ENCODE results near the gene KIAA0586.
"Not testable (repeated sequence)": the region's sequence is repeated elsewhere in the genome, so short reads cannot be mapped to it uniquely, and the experiment has no call there.

Gene KIAA0586

DNA sequence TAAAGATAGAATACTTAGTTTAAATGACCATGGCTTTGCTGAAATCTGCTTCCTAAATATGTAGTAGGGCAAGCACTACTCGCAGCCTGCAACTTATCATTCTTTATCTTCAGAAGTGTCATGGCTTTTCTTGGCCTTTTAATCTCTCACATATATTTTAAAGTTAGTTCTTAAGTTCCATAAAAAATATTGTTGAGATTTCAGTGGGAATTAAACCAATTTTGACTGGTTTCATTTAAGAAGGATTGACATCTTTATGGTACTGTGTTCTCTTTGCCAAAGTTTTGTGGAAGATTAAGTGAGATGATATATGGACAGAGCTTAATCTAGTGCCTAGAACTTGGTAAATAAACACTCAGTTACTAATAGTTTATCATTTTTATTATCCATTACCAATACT lies 56.7 kb downstream of the KIAA0586 start:
- H3K4me3 Mint-ChIP-seq: no peak overlapping the region
- no peaks in the 10 kb centered on the region for H3K9me3 Mint-ChIP-seq (ENCODE audit: low read depth)
- H3K27ac Mint-ChIP-seq: no peak overlapping the region
- peaks cover 16% of the 10 kb centered on the region for H3K36me3 Mint-ChIP-seq
- H3K27me3 Mint-ChIP-seq: no peaks in the 10 kb centered on the region
- H3K4me1 Mint-ChIP-seq (ENCODE audit: low read depth): peaks cover 2% of the 10 kb centered on the region

DNA sequence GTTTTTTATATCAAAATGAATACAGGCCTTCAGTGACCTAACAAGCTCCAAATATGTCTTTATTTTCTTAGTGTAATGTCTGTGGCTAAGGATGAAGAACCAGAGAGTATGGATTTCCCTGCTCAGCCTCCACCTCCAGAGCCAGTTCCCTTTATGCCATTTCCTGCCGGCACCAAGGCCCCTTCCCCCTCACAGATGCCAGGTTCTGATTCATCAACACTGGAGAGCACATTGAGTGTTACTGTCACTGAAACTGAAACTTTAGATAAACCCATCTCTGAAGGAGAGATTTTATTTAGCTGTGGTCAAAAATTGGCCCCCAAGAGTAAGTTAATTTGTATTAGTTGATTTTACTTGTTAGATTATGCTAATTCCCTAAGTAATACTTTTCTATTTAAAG lies 61.0 kb downstream of the KIAA0586 start:
- Mint-ChIP-seq H3K27ac (no peak overlapping the region), H3K4me3 (no peak overlapping the region), H3K4me1 (ENCODE audit: low read depth) (peaks cover 2% of the 10 kb centered on the region), H3K36me3 (peaks cover 13% of the 10 kb centered on the region), H3K27me3 (no peaks in the 10 kb centered on the region), H3K9me3 (ENCODE audit: low read depth) (no peaks in the 10 kb centered on the region)

- Mint-ChIP-seq H3K27me3 (no peaks in the 10 kb centered on the region), H3K36me3 (peaks cover 3% of the 10 kb centered on the region), H3K4me1 (ENCODE audit: low read depth) (peaks cover 2% of the 10 kb centered on the region), H3K27ac (no peak overlapping the region), H3K4me3 (no peak overlapping the region), H3K9me3 (ENCODE audit: low read depth) (no peaks in the 10 kb centered on the region)
Observed at GRCh38 chr14:58491593-58491992, 64.1 kb downstream of the KIAA0586 start.

DNA sequence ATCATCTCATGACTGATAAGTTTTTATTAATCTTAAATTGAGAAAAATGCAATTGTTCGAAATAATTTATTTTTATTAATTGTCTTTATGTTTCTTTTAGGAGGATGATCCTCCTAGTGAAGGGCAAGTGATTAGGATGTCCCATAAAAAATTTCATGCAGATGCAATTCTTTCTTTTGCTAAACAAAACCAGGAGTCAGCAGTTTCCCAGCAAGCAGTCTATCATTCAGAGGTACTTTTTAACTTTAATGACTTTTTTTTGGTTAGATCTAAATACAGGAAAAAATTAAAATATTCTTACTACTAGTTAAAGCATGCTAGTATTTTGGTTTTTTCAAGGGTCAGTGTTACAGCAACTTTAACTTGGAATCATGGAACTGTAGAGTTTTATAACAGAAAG lies 64.5 kb downstream of the KIAA0586 start:
- no peak overlapping the region for H3K4me3 Mint-ChIP-seq
- peaks cover 3% of the 10 kb centered on the region for H3K36me3 Mint-ChIP-seq
- no peaks in the 10 kb centered on the region for H3K27me3 Mint-ChIP-seq
- peaks cover 2% of the 10 kb centered on the region for H3K4me1 Mint-ChIP-seq (ENCODE audit: low read depth)
- no peak overlapping the region for H3K27ac Mint-ChIP-seq
- no peaks in the 10 kb centered on the region for H3K9me3 Mint-ChIP-seq (ENCODE audit: low read depth)

DNA sequence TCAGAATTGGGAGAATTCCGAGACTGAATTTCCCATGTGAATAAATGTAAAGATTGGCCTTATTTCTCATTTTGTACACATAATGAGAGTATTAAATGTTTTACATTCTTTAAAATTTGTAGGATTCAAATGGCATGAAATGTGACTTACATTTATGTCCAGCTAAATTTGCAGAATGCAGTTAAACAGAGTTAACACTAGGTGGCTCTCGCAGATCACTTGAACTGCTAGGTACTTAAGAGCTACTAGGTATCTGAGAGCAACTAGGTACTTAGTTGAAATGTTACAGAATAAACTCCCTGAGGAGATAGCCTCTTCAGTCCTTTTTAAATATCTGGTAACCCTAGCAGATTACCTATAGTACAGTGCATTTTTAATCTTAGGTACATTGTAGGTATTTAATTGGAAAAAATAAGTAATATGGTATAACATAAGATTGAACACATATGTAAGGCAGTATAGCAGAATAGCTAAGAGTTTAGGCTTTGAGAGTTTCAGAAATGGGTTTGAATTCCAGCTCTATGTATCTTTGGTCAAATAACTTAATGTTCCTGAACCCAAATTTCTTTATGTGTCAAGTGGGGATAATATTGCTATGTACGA lies 73.8 kb downstream of the KIAA0586 start:
- H3K27me3 Mint-ChIP-seq: no peaks in the 10 kb centered on the region
- H3K4me1 Mint-ChIP-seq (ENCODE audit: low read depth): no peaks in the 10 kb centered on the region
- no peak overlapping the region for H3K27ac Mint-ChIP-seq
- H3K36me3 Mint-ChIP-seq: peaks cover 3% of the 10 kb centered on the region
- H3K9me3 Mint-ChIP-seq (ENCODE audit: low read depth): no peaks in the 10 kb centered on the region
- no peak overlapping the region for H3K4me3 Mint-ChIP-seq

DNA sequence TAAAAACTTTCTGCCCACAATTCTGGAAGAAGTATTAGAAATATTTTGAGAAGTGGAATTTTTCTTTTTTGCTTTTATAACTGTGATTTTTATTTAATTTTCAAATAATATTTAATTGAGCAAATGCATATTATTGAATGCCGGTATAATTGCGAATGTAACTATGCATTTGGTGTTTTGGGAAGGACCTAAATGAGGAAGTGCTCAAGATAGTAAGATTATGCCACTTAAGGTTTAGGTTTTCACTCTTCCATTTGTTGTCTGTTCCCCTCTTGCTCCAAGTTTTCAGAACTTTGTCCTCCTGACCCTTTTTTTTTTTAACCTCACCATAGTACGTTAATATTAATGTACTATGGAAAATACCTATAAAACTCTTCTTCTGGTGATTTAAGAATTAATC lies 85.8 kb downstream of the KIAA0586 start:
- no peak overlapping the region for H3K4me3 Mint-ChIP-seq
- no peak overlapping the region for H3K27ac Mint-ChIP-seq
- H3K9me3 Mint-ChIP-seq (ENCODE audit: low read depth): peaks cover 8% of the 10 kb centered on the region
- no peaks in the 10 kb centered on the region for H3K27me3 Mint-ChIP-seq
- H3K36me3 Mint-ChIP-seq: peaks cover 44% of the 10 kb centered on the region
- H3K4me1 Mint-ChIP-seq (ENCODE audit: low read depth): no peaks in the 10 kb centered on the region

- Mint-ChIP-seq H3K4me1 (ENCODE audit: low read depth) (no peaks in the 10 kb centered on the region), H3K27ac (no peak overlapping the region), H3K36me3 (peaks cover 60% of the 10 kb centered on the region), H3K4me3 (no peak overlapping the region), H3K9me3 (ENCODE audit: low read depth) (peaks cover 8% of the 10 kb centered on the region), H3K27me3 (no peaks in the 10 kb centered on the region)
Observed at GRCh38 chr14:58517592-58517991, 90.1 kb downstream of the KIAA0586 start.

DNA sequence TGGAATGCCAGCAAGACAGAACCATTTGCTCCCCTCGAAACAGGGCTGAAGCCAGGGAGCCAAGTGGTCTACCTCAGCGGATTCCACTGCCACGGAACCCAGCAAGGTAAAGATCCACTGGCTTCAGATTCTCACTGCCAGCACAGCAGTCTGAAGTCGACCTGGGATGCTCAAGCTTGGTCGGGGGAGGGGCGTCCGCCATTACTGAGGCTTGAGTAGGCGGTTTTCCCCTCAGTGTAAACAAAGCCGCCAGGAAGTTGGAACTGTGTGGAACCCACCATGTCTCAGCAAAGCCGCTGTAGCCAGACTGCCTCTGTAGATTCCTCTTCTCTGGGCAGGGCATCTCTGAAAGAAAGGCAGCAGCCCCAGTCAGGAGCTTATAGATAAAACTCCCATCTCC lies 98.2 kb downstream of the KIAA0586 start:
- not testable (repeated sequence) for H3K27ac Mint-ChIP-seq; H3K27me3 Mint-ChIP-seq; H3K4me1 Mint-ChIP-seq (ENCODE audit: low read depth); H3K4me3 Mint-ChIP-seq
- peaks cover 34% of the 10 kb centered on the region for H3K36me3 Mint-ChIP-seq
- H3K9me3 Mint-ChIP-seq (ENCODE audit: low read depth): peaks cover 12% of the 10 kb centered on the region

DNA sequence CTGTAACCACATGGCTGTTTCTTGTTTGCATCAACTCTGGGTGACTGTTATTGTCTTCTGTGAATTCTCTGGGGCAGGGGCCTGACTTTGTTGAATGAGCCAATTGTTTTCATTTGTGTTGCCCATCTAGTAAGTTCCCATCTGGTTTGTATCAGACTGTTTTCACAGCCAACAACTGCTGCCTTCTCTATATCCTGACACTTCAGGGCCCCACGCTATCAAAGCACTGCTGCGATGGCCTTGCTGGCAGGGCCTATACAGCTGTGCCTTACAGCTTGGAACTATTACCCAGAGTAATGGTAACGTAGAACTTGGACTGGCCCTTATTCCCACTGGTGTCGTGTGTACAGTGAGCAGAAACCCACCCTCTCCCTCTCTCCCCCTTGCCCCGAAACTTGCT lies 105.9 kb downstream of the KIAA0586 start:
- Mint-ChIP-seq H3K27me3 (no peaks in the 10 kb centered on the region), H3K27ac (peak overlapping the region; percentile 64)

GRCh38 chr14:58535044-58535443 lies 107.5 kb downstream of the KIAA0586 start:
- Mint-ChIP-seq H3K4me3 (no peak overlapping the region), H3K27me3 (no peaks in the 10 kb centered on the region), H3K4me1 (ENCODE audit: low read depth) (peaks cover 4% of the 10 kb centered on the region), H3K36me3 (no peaks in the 10 kb centered on the region), H3K9me3 (ENCODE audit: low read depth) (peaks cover under 1% of the 10 kb centered on the region), H3K27ac (no peak overlapping the region)

More for the DNA sequence above, 105.9 kb downstream of the KIAA0586 start:
- H3K4me1 Mint-ChIP-seq (ENCODE audit: low read depth): peaks cover 4% of the 10 kb centered on the region
- H3K9me3 Mint-ChIP-seq (ENCODE audit: low read depth): peaks cover 8% of the 10 kb centered on the region
- H3K4me3 Mint-ChIP-seq: no peak overlapping the region
- peaks cover 4% of the 10 kb centered on the region for H3K36me3 Mint-ChIP-seq

- no peak overlapping the region for H3K27ac Mint-ChIP-seq
- H3K4me3 Mint-ChIP-seq: no peak overlapping the region
- H3K9me3 Mint-ChIP-seq (ENCODE audit: low read depth): no peaks in the 10 kb centered on the region
- no peaks in the 10 kb centered on the region for H3K27me3 Mint-ChIP-seq
- H3K4me1 Mint-ChIP-seq (ENCODE audit: low read depth): peaks cover 2% of the 10 kb centered on the region
- H3K36me3 Mint-ChIP-seq: peaks cover 5% of the 10 kb centered on the region
Observed at GRCh38 chr14:58537004-58537403, 109.5 kb downstream of the KIAA0586 start.

DNA sequence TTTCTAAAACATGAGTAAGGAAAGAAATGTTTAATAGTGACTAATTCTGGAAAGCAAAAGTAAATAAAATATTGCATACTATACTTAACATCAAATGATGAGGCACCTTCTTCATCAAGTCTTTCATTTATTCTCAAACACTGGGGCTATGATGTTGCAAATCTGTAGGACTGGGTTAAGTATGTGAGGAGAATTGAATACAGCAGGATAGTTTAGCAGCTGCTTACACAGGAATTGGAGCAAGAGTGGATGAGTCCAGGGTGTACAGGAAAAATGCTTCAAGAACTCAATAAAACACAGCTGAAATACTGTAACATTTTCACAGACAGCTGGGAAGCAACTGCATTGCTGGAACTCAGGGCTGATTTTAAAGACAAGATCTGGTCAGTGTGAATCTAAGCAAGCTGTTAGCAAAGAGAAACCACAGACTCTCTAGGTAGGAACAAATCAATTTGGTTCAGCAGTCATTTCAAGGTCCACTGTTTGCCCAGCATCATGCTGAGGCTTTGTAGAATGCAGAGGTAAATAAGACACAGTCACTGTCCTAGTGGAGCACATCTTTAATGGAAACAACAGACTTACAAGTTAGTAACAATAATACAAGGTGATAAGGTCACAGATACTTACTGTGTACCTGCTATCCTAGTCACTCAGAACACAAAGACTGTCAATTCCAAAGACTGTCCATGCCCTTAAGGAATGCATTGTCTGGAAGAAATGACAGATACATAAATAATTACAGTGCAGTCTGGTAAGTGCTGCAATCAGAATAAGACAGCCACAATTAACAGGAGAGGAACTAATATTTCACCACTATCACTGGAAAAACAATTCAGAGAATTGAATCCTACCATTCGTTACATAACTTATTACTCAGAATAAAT lies 113.5 kb downstream of the KIAA0586 start:
- H3K27ac Mint-ChIP-seq: no peak overlapping the region
- no peak overlapping the region for H3K4me3 Mint-ChIP-seq
- no peaks in the 10 kb centered on the region for H3K4me1 Mint-ChIP-seq (ENCODE audit: low read depth)
- no peaks in the 10 kb centered on the region for H3K9me3 Mint-ChIP-seq (ENCODE audit: low read depth)
- peaks cover 21% of the 10 kb centered on the region for H3K36me3 Mint-ChIP-seq
- H3K27me3 Mint-ChIP-seq: no peaks in the 10 kb centered on the region

DNA sequence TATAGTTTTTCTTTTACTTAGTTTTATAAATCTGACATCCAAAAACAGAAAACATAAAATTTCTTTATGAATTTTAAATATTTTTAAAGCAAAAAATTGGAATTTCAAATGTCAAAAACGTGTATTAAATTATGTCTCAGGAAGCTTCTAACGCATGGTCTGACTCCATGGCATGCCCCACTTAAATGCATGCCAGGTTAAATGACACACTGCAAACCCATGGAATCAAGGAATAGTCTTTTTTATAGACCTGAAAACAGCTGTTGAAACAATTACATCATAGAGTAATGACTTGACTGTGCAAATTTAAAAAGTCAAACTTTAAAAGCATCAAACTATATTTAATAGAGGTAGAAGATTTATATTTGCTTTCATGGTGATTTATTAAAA lies 114.1 kb downstream of the KIAA0586 start:
- Mint-ChIP-seq H3K4me3 (no peak overlapping the region), H3K4me1 (ENCODE audit: low read depth) (no peaks in the 10 kb centered on the region), H3K36me3 (peaks cover 21% of the 10 kb centered on the region), H3K9me3 (ENCODE audit: low read depth) (no peaks in the 10 kb centered on the region), H3K27ac (no peak overlapping the region), H3K27me3 (no peaks in the 10 kb centered on the region)

GRCh38 chr14:58543253-58543652 lies 115.7 kb downstream of the KIAA0586 start:
- Mint-ChIP-seq H3K36me3 (peaks cover 21% of the 10 kb centered on the region), H3K4me1 (ENCODE audit: low read depth) (no peaks in the 10 kb centered on the region), H3K9me3 (ENCODE audit: low read depth) (no peaks in the 10 kb centered on the region), H3K27me3 (no peaks in the 10 kb centered on the region), H3K4me3 (no peak overlapping the region), H3K27ac (no peak overlapping the region)

DNA sequence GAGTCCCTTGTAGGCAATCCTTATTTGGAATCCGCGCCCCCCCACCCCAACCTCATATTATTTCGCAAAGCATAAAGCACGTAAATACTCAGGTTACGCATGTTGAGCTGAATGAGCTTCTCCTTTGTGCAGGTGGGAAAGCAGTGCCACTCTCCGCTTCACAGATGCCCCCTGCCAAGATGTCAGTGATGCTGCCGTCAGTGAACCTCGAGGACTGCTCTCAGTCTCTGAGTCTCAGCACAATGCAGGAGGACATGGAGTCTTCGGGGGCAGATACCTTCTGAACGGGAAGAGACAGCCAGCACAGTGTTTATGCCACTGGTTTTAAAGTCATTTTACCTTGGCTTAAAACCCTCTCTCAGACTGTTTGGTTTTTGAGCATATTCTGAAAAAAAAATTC lies 120.1 kb downstream of the KIAA0586 start:
- H3K27ac Mint-ChIP-seq: no peak overlapping the region
- no peaks in the 10 kb centered on the region for H3K9me3 Mint-ChIP-seq (ENCODE audit: low read depth)
- H3K4me3 Mint-ChIP-seq: no peak overlapping the region
- H3K27me3 Mint-ChIP-seq: no peaks in the 10 kb centered on the region
- H3K4me1 Mint-ChIP-seq (ENCODE audit: low read depth): no peaks in the 10 kb centered on the region
- H3K36me3 Mint-ChIP-seq: peaks cover 16% of the 10 kb centered on the region

Measured in activated naive CD8-positive, alpha-beta T cell (primary cell).